Lower lobe of right lung (tissue), 2 donors: ENCODE measurements around the gene MYO1B. TPM values are rescaled to one million over a fixed set of nuclear protein-coding genes. Genes with fewer than 3 reads are reported as not detected.

Source experiments
- ATAC-seq, 2 donors: fragments of 200-7000 bp; cut with Tn5 transposase; one replicate each; pipeline ENCODE4 v1.9.1; 2020 to 2022; ENCODE audit warnings: mild to moderate bottlenecking in 2 of 2, moderate library complexity in 2 of 2
- DNase-seq: peaks from one replicate; pipeline ENCODE4 v3.0.0-alpha.2; 2020
- H3K27ac ChIP-seq: fragments of 200-600 bp; one replicate; pipeline ENCODE4 v1.8.0; 2022
- H3K27me3 ChIP-seq: fragments of 200-600 bp; one replicate; pipeline ENCODE4 v1.8.0; 2022; ENCODE audit warnings: low read depth
- H3K36me3 ChIP-seq: fragments of 200-600 bp; one replicate; pipeline ENCODE4 v1.8.0; 2022; ENCODE audit warnings: mild to moderate bottlenecking
- H3K4me1 ChIP-seq: fragments of 200-600 bp; one replicate; pipeline ENCODE4 v1.8.0; 2022
- H3K4me3 ChIP-seq: fragments of 200-600 bp; one replicate; pipeline ENCODE4 v1.8.0; 2022; ENCODE audit warnings: mild to moderate bottlenecking
- H3K9me3 ChIP-seq: fragments of 200-600 bp; one replicate; pipeline ENCODE4 v1.8.0; 2022
- CTCF ChIP-seq: fragments of 200-600 bp; IDR thresholded peaks from one replicate; pipeline ENCODE4 v1.8.0; 2022; ENCODE audit warnings: antibody characterized with exemption, mild to moderate bottlenecking
- intact Hi-C: fragments of 100-400 bp; cut with DNase I; formaldehyde crosslinking; loops from one replicate; pipeline ENCODE4 v1.11.0; 2022
- total RNA-seq: library from RNA; stranded (reverse); fragmentation: NEBNext Ultra II Directional; extraction: Animal tissue kit (Norgen Biotek cat#: 25700); gene quantifications from one replicate; pipeline ENCODE4 v1.2.1, GENCODE V29; 2021
- donor health status: DM: no; HTN: yes; CAD: no; lungs with severe emphysema.

Gene MYO1B
- total RNA-seq, 1 donor from 2014 or later = 123 TPM

DNA sequence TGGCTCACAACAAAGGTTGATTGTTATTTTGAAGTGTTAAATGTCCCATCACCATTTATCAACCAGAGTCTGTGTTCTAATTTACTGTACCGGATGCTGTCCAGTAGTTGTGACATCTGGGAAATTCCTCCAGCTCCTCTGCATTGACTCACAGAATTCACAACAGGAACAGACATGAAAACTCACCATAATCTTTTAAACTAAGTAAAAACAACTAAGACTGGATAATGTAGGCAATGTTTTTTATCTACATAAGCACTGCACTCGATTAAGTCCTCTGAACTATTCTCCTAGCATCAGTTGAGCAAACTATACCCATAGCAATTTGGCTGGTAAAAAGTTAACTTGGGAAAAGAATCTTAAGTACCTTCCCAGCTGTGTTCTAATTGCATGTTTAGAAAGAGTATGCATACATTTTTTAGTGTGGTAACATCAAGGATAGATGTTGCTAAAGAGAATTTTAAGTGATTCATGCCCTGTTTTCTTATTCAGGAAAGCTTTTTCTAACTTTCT, 42.9 kb upstream of the MYO1B start:
- Histone ChIP-seq H3K27ac (peak overlapping the region; percentile 28), H3K4me3 (no peak overlapping the region), H3K4me1 (peaks cover 22% of the 10 kb centered on the region), H3K9me3 (no peaks in the 10 kb centered on the region), H3K36me3 (no peaks in the 10 kb centered on the region), H3K27me3 (no peaks in the 10 kb centered on the region)
- no peak for TF ChIP-seq CTCF
- intact Hi-C loops = no loop called here
- DNase-seq (no peak), ATAC-seq (no peak)

DNA sequence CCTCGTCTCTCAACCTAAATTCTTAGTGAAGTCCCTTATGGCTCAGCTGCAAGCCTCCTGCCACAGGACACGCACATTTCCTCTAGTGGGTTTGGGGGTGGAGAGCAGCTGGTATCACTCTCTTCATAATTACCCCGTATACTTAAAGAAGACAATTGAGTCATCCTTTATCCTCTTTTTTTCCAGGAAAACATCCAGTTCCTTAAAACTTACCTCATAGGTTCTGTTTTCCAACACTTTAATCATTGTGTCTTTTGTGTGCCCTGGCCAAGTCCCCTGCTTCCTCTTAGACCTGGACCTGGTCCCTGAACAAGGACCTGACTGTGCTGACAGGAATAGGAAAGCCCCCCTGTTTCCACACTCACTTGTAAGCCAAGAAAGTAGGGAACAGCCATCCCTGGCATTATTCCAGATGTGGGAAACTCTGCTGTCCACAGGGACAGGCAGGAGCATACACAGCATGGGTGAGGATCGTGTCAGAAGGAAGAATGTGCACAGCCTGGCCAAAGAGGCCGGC, 42.3 kb upstream of the MYO1B start:
- H3K4me3 ChIP-seq = no peak overlapping the region
- H3K4me1 ChIP-seq = peaks cover 22% of the 10 kb centered on the region
- TF ChIP-seq CTCF = no peak
- DNase-seq (no peak), ATAC-seq (peak in 1 of 2 donors; percentile 23)
- intact Hi-C loops = no loop called here
- no peaks in the 10 kb centered on the region for H3K27me3 ChIP-seq
- H3K9me3 ChIP-seq = no peaks in the 10 kb centered on the region
- no peaks in the 10 kb centered on the region for H3K36me3 ChIP-seq
- H3K27ac ChIP-seq = peak overlapping the region; percentile 28

GRCh38 chr2:191204433-191204832, 40.8 kb upstream of the MYO1B start:
- intact Hi-C loops = no loop called here
- peak in 1 of 2 donors; percentile 5 for ATAC-seq
- no peak for DNase-seq
- H3K27ac ChIP-seq = peak overlapping the region; percentile 1
- no peaks in the 10 kb centered on the region for H3K36me3 ChIP-seq
- peaks cover 22% of the 10 kb centered on the region for H3K4me1 ChIP-seq
- H3K9me3 ChIP-seq = no peaks in the 10 kb centered on the region
- H3K4me3 ChIP-seq = no peak overlapping the region
- no peaks in the 10 kb centered on the region for H3K27me3 ChIP-seq
- TF ChIP-seq CTCF = no peak

GRCh38 chr2:191206613-191207471, 38.4 kb upstream of the MYO1B start:
- peak; percentile 50 to 62 for ATAC-seq
- Histone ChIP-seq H3K36me3 (no peaks in the 10 kb centered on the region), H3K4me1 (peaks cover 22% of the 10 kb centered on the region), H3K27me3 (no peaks in the 10 kb centered on the region), H3K4me3 (no peak overlapping the region), H3K27ac (no peak overlapping the region), H3K9me3 (peaks cover under 1% of the 10 kb centered on the region)
- TF ChIP-seq CTCF = no peak
- intact Hi-C loops = no loop called here
- no peak for DNase-seq

DNA sequence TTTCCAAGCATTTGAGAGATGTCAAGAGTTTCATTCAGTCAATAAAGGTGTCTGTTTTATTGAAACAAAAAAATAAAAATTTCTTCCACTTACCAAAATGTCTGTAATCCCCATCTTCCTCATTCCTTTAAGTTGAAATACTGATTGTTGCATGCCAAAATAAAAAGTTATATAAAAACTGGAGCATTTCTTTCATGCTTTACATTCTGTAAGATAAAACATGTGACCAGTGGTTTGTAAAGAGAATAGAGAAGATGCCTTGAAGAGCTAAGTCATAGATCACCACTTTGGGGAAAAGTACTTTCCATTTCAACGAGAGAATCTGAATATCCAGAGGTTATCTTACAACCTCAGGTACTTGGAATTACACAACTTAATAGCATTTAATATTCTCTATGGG, 35.9 kb upstream of the MYO1B start:
- Histone ChIP-seq H3K27me3 (no peaks in the 10 kb centered on the region), H3K9me3 (peaks cover 4% of the 10 kb centered on the region), H3K27ac (no peak overlapping the region), H3K36me3 (no peaks in the 10 kb centered on the region), H3K4me1 (peaks cover 5% of the 10 kb centered on the region), H3K4me3 (no peak overlapping the region)
- DNase-seq (no peak), ATAC-seq (no peak)
- TF ChIP-seq CTCF = no peak
- intact Hi-C loops = no loop called here
